ENCODE data around the gene GARIN3. TPM values are rescaled to one million over a fixed set of nuclear protein-coding genes. Genes with fewer than 3 reads are reported as not detected.

The GARIN3 gene
- total RNA-seq, 3 donors from 2014 or later (not counting 1 experiment from before 2014, with no cell fraction given): not detected

GRCh38 chr5:157167214-157167621, 1.2 kb upstream of the GARIN3 start:
- peaks cover 17 to 22% of the 10 kb centered on the region in 2 donors for H3K4me1 Mint-ChIP-seq
- peaks cover 0 to 4% of the 10 kb centered on the region in 2 donors for H3K27me3 Mint-ChIP-seq (ENCODE audit: low read depth in 2 of 2)

GRCh38 chr5:157165668-157166067, 396 bp downstream of the GARIN3 start:
- peaks cover 0 to 4% of the 10 kb centered on the region in 2 donors for H3K27me3 Mint-ChIP-seq (ENCODE audit: low read depth in 2 of 2)
- no peaks in the 10 kb centered on the region for H3K36me3 Mint-ChIP-seq
- H3K27ac Mint-ChIP-seq: no peak overlapping the region
- H3K4me3 ChIP-seq (ENCODE audit: low read length): no peak overlapping the region
- no peak overlapping the region for H3K4me3 Mint-ChIP-seq
- H3K9me3 Mint-ChIP-seq: no peaks in the 10 kb centered on the region
- no peak for ATAC-seq
- no peak overlapping the region for H3K27ac ChIP-seq (ENCODE audit: low read length)
- H3K9me3 ChIP-seq (ENCODE audit: control insufficient read depth, insufficient read depth, low read length): no peaks in the 10 kb centered on the region
- no peaks in the 10 kb centered on the region for H3K36me3 ChIP-seq (ENCODE audit: control insufficient read depth, insufficient read depth, low read length)
- TF ChIP-seq CTCF (IDR thresholded peaks at IDR 0.05): no peak
- no peaks in the 10 kb centered on the region for H3K27me3 ChIP-seq (ENCODE audit: control insufficient read depth, insufficient read depth, low read length)
- WGBS (ENCODE audit: insufficient coverage): over 99% methylated on average over 14 of the region's 14 CpGs
- intact Hi-C loops (cut with micrococcal nuclease): no loop called here
- DNase-seq: no peak
- peaks cover 11 to 15% of the 10 kb centered on the region in 2 donors for H3K4me1 Mint-ChIP-seq
- H3K4me1 ChIP-seq (ENCODE audit: control insufficient read depth, insufficient read depth, low read length): no peaks in the 10 kb centered on the region

More at GRCh38 chr5:157167214-157167621, 1.2 kb upstream of the GARIN3 start:
- WGBS (ENCODE audit: insufficient coverage): 50% methylated on average over 4 of the region's 4 CpGs
- H3K4me1 ChIP-seq (ENCODE audit: control insufficient read depth, insufficient read depth, low read length): peaks cover 1% of the 10 kb centered on the region
- Mint-ChIP-seq H3K4me3 (peak overlapping the region; percentile 31), H3K27ac (no peak overlapping the region), H3K9me3 (no peaks in the 10 kb centered on the region), H3K36me3 (no peaks in the 10 kb centered on the region)
- H3K4me3 ChIP-seq (ENCODE audit: low read length): no peak overlapping the region
- TF ChIP-seq CTCF (IDR thresholded peaks at IDR 0.05): no peak
- no peaks in the 10 kb centered on the region for H3K27me3 ChIP-seq (ENCODE audit: control insufficient read depth, insufficient read depth, low read length)
- H3K36me3 ChIP-seq (ENCODE audit: control insufficient read depth, insufficient read depth, low read length): no peaks in the 10 kb centered on the region
- DNase-seq: no peak
- no peak for ATAC-seq
- H3K9me3 ChIP-seq (ENCODE audit: control insufficient read depth, insufficient read depth, low read length): no peaks in the 10 kb centered on the region
- H3K27ac ChIP-seq (ENCODE audit: low read length): peak overlapping the region; percentile 1
- intact Hi-C loops (cut with micrococcal nuclease): no loop called here

- H3K4me1 Mint-ChIP-seq: peaks cover 11% of the 10 kb centered on the region in 2 donors
These were observed 803 bp downstream of the GARIN3 start for GRCh38 chr5:157165261-157165660.

More at GRCh38 chr5:157165261-157165660, 803 bp downstream of the GARIN3 start:
- Histone ChIP-seq H3K27me3 (ENCODE audit: control insufficient read depth, insufficient read depth, low read length) (no peaks in the 10 kb centered on the region), H3K4me1 (ENCODE audit: control insufficient read depth, insufficient read depth, low read length) (no peaks in the 10 kb centered on the region), H3K27ac (ENCODE audit: low read length) (no peak overlapping the region), H3K9me3 (ENCODE audit: control insufficient read depth, insufficient read depth, low read length) (no peaks in the 10 kb centered on the region), H3K4me3 (ENCODE audit: low read length) (no peak overlapping the region), H3K36me3 (ENCODE audit: control insufficient read depth, insufficient read depth, low read length) (no peaks in the 10 kb centered on the region)
- WGBS (ENCODE audit: insufficient coverage): 93% methylated on average over 4 of the region's 4 CpGs
- Mint-ChIP-seq H3K36me3 (no peaks in the 10 kb centered on the region), H3K27ac (no peak overlapping the region), H3K9me3 (no peaks in the 10 kb centered on the region), H3K4me3 (no peak overlapping the region), H3K27me3 (ENCODE audit: low read depth in 2 of 2) (peaks cover 0 to 4% of the 10 kb centered on the region in 2 donors)
- DNase-seq: no peak
- no peak for ATAC-seq
- TF ChIP-seq CTCF (IDR thresholded peaks at IDR 0.05): no peak
- intact Hi-C loops (cut with micrococcal nuclease): no loop called here

Measured in natural killer cell (primary cell).